SKM-1 treated with dmso at 0.1 percent for 144 hours (cell line): ENCODE measurements around the gene KLK3.

Experiments used
- DNase-seq: peaks from one replicate; lab custom pipeline; 2025; ENCODE audit not compliant: unreplicated experiment; lab: John Stamatoyannopoulos, UW

The KLK3 gene

GRCh38 chr19:50830266-50831025 lies 24.3 kb upstream of the KLK3 start:
- no peak for DNase-seq

DNA sequence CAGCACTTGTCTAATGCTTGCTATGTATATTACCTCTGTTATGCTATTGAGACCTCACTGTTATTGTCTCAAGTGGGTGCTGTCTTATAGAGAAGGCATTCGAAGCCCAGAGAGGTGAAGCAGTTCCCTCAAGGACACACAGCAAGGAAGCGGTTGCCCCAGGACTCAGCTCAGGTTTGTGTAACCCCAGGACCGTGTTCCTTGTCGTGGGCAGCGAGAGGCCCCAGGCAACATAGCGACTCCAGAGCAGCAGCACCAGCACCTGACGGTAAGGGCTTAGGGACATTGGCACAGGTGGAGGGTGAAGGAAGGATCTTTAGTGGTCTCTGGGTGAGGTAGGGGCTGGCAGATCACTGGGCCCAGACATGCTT lies 23.7 kb upstream of the KLK3 start:
- DNase-seq = no peak

- no peak for DNase-seq
Observed at GRCh38 chr19:50832666-50833065, 22.0 kb upstream of the KLK3 start.

DNA sequence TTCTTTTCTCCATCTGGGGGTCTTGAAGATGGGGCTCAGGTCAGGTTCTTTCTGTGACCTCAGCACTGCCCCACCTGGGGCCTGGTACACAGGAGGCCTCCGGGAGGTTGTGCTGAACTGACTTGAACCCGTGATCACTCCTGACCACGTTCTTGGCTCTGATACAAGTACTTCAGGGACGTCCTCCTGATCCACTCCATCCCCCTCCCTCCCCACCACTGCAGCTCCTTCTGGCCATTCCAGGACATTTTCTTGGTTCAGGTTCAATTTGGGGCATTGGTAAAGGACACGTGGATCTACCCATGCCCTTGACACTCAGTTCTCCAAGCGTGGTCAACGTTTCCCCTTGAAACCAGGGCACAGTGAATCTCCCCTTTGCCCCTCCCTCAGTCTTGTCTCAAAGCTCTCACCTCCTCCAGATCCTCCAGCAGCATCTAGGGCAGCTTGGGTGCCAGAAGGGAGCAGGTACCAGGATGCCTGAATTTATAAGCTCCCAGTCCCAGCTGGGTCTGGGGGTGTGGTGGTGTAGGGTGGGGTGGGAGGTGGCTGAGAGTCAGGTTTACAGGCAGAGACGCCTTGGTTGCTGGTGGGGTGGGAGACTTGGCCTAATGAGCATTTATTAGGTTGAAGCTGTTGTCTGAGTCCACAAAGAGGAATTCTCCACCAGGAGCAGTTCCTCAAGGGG lies 21.5 kb upstream of the KLK3 start, which contains the start of gene KLK15:
TSS of gene KLK15 (minus strand) at position 458 of the 685 bp plus-strand sequence. CDS start 2,082 bp downstream, outside the sequence.
- no peak for DNase-seq

DNA sequence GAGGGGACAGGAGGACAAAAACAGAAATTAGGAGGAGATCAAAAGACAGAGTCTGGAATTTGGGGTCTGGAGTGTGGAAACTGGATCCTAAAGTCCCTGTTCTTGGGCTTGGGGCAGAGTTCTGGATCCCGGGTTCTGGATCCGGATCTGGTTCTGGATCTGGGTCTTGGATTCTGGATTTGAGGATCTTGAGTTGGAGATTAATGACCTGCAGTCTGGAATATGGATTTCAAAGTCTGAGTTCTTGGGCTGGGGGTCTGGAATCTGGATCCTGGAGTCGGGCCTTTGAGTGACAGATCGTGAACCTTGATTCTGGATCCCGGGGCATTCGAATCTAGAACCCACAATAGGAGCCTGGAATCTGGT lies 20.9 kb upstream of the KLK3 start:
- no peak for DNase-seq

GRCh38 chr19:50835103-50835784 lies 19.5 kb upstream of the KLK3 start:
- no peak for DNase-seq

DNA sequence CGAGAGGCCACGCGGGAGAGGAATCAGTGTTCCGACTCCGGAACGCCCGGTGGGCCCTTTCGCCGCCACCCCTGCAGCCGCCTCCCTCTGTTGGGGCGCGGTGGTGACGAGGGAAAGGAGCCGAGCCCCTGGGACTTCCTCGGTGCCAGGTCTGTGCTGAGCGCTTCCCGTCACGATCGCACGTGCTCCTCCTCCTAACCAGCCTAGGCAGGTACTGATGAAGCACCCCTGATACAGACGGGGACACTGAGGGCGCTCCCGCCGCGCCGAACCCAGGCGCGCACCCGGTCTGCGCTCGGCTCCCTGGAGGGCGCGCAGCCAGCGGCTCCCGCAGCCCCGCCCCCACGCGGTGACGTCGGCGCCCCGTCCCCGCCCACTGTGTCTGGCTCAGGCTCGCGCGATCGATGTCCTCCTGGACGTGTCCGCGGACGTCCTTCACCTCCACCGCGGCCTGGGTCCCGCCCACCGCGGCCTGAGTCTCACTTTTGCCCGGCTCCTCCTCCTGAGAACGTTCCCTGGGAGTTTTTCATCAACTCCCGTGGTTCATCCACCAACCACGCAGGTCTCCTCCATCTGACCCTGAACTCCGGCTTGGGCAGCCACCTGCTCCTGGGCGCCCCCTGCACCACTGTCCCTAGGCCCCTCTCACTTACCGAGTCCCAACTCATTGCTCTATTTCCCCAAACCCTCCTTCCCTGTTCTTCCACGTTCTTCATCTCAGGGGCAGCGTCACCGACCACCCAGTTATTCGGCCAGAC lies 18.8 kb upstream of the KLK3 start:
- peak; percentile 11 for DNase-seq

DNA sequence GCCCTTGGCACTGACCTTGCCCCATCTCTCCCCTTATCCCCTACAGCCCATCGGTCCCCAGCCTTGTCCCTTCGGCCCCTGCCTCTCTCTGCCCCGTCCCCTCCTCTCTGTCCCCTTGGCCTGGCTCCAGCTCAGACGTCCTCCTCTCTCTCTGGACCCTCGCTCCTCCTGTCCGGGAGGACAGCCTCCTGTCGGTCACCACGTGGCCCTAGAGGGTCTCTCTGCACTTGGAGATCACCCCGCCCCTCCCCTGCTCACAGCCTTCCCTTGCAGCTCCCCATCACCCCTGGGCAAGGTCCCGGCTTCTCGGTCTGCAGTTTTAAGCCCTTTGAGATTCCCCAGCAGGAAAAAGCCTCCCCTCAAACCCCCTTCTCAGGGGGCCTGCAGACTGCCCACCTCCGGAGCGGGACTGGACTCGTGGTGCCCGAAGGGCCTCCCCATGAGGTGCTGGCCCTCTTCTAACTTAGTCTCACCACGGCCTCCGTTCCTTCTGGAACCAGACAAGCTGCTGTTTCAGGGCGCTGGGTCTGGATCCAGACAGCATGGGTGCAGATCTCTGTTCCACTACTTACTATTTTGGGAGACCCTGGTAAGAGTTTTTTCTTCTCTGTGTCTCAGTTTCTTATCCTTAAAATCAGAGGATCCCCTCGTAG lies 18.0 kb upstream of the KLK3 start:
- DNase-seq = no peak

GRCh38 chr19:50837300-50837699 lies 17.4 kb upstream of the KLK3 start:
- no peak for DNase-seq

DNA sequence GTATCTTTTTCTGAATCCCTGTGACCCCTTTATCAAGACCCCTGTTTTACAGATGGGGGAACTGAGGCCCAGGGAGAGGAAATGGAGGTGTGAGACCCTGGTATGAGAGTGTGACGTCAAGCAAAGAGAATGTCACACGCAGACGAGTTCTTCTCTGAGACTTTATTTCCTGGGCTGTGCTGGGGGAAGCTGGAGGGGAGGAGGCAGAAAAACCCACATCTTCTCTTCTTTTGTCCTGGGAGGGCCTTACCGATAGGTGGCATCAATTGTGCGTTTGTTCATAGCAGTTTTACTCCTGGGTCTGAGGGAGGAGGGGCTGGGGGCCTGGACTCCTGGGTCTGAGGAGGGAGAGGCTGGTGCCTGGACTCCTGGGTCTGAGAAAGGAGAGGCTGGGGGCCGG lies 16.5 kb upstream of the KLK3 start:
- peak; percentile 0 for DNase-seq

GRCh38 chr19:50839712-50840655 lies 14.7 kb upstream of the KLK3 start:
- no peak for DNase-seq

GRCh38 chr19:50842130-50842529 lies 12.6 kb upstream of the KLK3 start:
- DNase-seq = no peak

- DNase-seq = no peak
Observed at GRCh38 chr19:50843205-50843604, 11.5 kb upstream of the KLK3 start.

GRCh38 chr19:50843701-50844221 lies 11.0 kb upstream of the KLK3 start:
- no peak for DNase-seq

GRCh38 chr19:50844296-50844935 lies 10.3 kb upstream of the KLK3 start:
- no peak for DNase-seq

DNA sequence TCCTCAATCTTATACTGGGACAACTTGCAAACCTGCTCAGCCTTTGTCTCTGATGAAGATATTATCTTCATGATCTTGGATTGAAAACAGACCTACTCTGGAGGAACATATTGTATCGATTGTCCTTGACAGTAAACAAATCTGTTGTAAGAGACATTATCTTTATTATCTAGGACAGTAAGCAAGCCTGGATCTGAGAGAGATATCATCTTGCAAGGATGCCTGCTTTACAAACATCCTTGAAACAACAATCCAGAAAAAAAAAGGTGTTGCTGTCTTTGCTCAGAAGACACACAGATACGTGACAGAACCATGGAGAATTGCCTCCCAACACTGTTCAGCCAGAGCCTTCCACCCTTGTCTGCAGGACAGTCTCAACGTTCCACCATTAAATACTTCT lies 4.0 kb upstream of the KLK3 start:
- no peak for DNase-seq

- no peak for DNase-seq
Observed at GRCh38 chr19:50851620-50852019, 3.1 kb upstream of the KLK3 start.

DNA sequence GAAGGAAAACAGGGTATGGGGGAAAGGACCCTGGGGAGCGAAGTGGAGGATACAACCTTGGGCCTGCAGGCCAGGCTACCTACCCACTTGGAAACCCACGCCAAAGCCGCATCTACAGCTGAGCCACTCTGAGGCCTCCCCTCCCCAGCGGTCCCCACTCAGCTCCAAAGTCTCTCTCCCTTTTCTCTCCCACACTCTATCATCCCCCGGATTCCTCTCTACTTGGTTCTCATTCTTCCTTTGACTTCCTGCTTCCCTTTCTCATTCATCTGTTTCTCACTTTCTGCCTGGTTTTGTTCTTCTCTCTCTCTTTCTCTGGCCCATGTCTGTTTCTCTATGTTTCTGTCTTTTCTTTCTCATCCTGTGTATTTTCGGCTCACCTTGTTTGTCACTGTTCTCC lies 2.7 kb downstream of the KLK3 start:
- no peak for DNase-seq

GRCh38 chr19:50858886-50859285 lies 4.2 kb downstream of the KLK3 start:
- DNase-seq = no peak
